Mammary epithelial cell (primary cell): Measurements from ENCODE around the gene SYVN1.

ENCODE experiments used
- CTCF ChIP-seq, 2 donors: IDR thresholded peaks in 1 of 2; conservative IDR thresholded peaks in 1 of 2; 2 replicates each; pipeline ENCODE4 v1.5.1; 2011 to 2012; ENCODE audit warnings: inconsistent platforms in 2 of 2, low read length in 2 of 2, mild to moderate bottlenecking in 2 of 2, control low read depth in 1 of 2, low read depth in 1 of 2; ENCODE audit not compliant: insufficient read depth in 1 of 2; ENCODE audit errors: extremely low read depth in 1 of 2
- EZH2 ChIP-seq: IDR thresholded peaks from 2 replicates; pipeline ENCODE4 v1.6.1; 2012; ENCODE audit warnings: low read length, inconsistent platforms, borderline replicate concordance

DNA sequence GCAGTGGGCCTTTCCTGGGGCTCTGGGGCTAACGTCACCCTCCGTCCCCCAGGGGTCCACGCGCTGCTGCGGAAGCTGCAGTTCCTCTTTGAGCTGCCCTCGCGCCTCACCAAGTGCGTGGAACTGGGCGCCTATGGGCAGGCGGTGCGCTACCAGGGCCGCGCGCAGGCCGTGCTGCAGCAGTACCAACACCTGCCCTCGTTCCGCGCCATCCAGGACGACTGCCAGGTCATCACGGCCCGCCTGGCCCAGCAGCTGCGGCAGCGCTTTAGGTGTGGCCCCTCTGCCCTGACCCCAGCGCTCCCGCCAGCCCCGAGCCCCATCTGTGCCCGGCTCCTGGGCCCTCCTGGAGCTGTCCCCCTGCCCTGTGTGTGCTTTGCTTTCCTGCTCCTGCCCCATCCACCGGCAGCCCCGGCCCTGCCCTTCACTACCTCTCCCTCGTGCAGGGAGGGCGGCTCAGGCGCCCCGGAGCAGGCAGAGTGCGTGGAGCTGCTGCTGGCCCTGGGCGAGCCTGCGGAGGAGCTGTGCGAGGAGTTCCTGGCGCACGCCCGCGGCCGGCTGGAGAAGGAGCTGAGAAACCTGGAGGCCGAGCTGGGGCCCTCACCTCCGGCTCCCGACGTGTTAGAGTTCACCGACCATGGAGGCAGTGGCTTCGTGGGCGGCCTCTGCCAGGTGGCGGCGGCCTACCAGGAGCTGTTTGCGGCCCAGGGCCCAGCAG, 26.4 kb downstream of the SYVN1 start:
- no peak for TF ChIP-seq CTCF (conservative IDR thresholded peaks at IDR 0.05 in 1 of 2, IDR thresholded peaks at IDR 0.05 in 1 of 2; ENCODE audit: extremely low read depth in 1 of 2, insufficient read depth in 1 of 2, low read depth in 1 of 2, low read length in 2 of 2)
- TF ChIP-seq EZH2 = no peak
